Head of caudate nucleus (tissue), 42 donors: Measurements from ENCODE around the gene TMEM176A.
"Not testable (repeated sequence)": the region's sequence is repeated elsewhere in the genome, so short reads cannot be mapped to it uniquely, and the experiment has no call there.

Source experiments
- DNase-seq, 42 donors: peaks; one replicate each; pipeline versions ENCODE4 v3.0.0 to v3.0.0-alpha.2; 2020 to 2021; ENCODE audit warnings: mixed read lengths in 7 of 42
- intact Hi-C: fragments of 100-400 bp; cut with DNase I; formaldehyde crosslinking; loops from one replicate; pipeline ENCODE4 v1.15.0; 2022

TMEM176A gene

DNA sequence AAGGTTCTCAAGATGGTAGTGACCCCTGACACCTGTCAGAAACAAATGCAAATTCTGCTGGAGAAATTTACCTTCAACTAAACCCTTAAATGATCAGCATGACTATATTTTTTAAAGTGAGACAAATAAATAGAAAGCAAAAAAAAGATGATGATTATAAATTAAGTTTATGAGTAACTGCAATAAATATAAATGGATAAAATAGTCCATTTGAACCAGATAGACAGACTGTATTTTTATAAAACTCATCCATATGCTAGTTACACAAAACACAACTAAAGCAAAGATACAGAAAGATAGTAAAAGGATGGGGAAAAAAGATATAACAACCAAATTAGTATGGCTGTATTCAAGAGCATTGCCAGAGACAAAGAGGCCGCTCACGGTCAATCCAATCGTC lies 5.9 kb downstream of the TMEM176A start:
- no peak for DNase-seq
- intact Hi-C loops = no loop called here

GRCh38 chr7:150806863-150807262 lies 6.3 kb downstream of the TMEM176A start:
- intact Hi-C loops = no loop called here
- no peak for DNase-seq

GRCh38 chr7:150807616-150808438 lies 7.3 kb downstream of the TMEM176A start:
- intact Hi-C loops, DNase-seq: not testable (repeated sequence)

- intact Hi-C loops = no loop called here
- no peak for DNase-seq
These were observed 13.9 kb downstream of the TMEM176A start for GRCh38 chr7:150814328-150815001.

DNA sequence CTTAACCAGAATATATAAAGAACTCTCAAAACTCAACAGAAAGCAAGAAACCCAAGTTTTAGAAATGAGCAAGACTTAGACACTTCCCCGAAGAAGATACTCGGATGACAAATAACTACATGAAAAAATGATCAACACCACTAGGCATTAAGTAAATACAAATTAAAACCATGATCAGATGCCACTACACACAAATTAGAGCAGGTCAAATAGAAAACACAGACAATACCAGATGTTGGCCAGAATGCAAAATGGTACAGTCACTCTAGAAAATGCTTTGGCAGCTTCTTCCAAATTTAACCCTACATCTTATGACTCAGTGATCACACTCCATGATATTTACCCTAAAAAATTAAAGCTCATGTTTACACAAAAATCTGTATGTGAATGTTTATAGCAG lies 18.4 kb downstream of the TMEM176A start:
- DNase-seq = no peak
- intact Hi-C loops = no loop called here

DNA sequence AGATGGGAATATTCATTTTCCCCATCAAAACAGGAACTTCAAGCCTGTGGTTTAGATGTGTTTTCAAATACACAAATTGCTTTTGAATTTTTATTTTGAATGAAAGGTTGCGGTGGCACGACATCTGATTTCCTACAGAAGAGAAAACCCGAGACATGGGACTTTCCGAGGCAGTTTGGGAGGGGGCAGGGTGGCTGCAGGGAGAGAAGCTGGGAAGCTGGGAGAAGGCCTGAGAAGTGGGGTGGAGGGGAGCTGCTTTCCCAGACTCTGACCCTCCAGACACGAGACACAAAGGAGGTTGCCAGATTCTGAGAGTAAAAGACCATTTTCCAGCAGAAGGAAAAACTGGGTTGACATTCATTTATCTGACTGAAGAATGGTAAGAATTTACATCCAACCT lies 19.6 kb downstream of the TMEM176A start:
- intact Hi-C loops = no loop called here
- DNase-seq = no peak

- no peak for DNase-seq
- intact Hi-C loops = no loop called here
These were observed 20.1 kb downstream of the TMEM176A start for GRCh38 chr7:150820578-150821198.

DNA sequence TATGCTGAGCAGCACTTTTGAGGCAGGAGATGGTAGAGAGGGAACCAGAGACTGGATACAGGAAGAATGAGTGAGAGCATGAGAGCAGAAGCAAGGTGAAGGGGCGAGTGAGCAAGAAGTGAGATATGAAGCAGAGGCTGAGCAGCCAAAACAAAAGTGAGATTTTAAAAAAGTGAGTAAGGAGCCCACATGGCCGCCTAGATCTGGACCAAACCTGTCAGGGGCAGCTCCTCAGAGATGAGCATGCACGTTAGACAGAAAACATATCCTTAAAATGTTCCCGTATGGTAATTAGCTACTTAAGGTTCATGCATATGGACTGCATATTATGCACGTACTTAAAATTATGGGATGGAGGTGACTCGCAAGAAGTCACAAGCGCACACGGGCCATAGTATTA lies 22.5 kb downstream of the TMEM176A start:
- intact Hi-C loops = no loop called here
- DNase-seq = no peak

- no peak for DNase-seq
- intact Hi-C loops = no loop called here
These were observed 23.0 kb downstream of the TMEM176A start for GRCh38 chr7:150823484-150824126.

DNA sequence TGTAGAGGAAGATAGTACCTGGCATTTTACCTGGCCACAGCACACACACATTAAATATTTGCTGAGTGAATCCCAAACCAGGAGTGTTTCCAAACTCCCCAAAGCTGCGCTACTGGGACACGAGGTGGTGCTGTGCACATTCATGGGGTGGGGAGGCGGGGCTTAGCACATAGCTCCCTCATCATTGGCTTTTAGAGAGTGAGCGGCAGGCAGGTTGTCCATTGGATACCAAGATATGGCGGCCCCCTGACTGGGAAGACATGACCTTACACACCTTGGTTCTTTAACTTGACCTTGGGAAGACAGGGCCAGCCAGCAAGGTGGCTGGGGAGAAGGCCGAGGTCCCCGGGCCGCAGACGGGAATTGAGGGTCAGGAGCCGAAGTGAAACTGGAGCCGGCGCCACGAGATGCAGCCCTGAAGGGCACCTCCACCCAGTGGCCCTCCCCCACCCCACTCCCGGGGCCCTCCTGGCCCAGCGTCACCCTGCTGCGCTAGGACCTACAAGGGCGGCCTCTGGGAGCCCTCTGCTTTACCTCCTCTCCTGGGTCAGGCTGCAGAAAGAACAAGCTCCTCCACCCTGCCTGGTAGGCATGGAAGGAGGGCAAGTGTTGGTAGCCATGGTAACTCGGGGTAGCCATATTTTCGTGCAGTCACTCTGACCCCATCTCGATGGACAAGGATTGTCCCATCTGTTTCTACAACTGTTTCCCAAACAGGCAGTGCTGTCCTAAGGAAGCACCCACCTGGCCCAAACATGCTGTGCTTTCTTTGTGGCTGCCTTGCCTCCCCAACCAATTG lies 24.0 kb downstream of the TMEM176A start:
- DNase-seq = no peak
- intact Hi-C loops = no loop called here

DNA sequence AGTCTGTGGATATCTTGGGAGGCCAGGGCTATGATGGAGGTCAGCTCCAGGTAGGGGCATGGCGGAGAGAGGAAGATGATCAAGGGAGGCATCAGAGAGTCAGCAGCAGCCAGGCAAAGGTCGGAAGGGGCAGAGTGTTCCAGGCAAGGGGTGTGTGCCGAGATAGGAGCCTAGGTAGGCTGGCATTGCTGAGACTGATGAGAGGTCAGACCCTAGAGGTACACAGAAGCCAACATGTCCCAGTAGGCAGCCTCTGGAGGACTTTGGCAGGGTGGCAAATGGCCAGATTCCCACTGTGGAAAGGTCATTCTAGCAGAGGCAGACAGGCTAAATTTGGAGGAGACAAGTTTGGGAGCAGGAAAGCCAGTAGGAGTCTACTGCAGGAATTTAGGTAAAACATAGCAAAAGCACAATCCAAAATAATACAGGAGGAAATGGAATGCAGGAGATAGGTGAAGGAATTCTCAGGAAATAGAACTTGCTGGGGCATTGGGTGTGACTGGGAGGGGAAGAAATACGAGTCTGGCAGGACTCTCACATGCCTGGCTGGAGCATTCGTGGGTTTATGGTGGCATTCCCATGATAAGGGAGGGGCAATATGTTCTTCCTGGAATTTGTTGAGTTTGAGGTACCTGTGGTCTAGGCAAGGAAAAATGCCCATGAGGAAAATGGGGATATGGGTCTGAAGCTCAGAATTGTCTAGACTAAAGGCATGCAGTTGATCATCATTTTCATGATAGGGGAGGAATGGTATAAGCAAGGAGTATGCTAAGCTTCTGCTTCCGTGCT lies 25.7 kb downstream of the TMEM176A start:
- no peak for DNase-seq
- intact Hi-C loops = no loop called here

DNA sequence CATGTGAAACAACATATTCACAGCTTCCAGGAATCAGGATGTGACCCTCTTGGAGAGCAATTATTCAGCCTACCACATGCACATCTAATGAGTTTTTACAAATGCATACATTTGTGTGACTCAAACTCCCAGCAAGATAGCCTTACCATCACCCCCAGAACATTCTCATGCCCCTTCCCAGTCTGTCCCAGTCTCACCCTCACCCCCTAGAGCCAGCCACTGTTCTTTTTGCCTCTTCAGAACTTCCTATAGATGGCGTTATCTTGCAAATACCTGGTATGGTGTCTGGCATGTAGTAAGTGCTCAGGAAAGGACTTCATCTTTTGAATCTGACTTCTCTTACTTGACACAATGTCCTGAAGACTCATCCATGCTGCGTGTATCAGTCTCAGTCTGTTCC lies 27.8 kb downstream of the TMEM176A start:
- intact Hi-C loops = no loop called here
- no peak for DNase-seq

DNA sequence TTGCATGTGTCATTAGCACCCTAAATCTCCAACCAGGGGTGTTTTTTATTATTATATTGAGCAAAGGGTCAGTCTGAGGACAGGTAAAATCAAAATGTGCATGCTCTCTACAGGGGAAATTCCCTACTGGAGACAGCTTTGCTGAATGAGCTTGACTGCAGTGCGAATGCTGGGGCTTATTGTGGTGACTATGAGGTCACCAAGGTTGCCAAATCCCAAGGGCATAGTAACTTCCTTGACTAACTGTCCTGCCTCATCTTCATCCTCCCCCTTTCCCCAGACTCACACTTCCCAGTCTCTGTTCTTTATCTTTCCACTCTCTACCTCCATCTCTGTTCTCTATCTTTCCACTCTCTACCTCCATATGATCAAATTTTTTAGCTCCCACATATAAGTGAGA lies 28.9 kb downstream of the TMEM176A start:
- intact Hi-C loops = no loop called here
- no peak for DNase-seq

DNA sequence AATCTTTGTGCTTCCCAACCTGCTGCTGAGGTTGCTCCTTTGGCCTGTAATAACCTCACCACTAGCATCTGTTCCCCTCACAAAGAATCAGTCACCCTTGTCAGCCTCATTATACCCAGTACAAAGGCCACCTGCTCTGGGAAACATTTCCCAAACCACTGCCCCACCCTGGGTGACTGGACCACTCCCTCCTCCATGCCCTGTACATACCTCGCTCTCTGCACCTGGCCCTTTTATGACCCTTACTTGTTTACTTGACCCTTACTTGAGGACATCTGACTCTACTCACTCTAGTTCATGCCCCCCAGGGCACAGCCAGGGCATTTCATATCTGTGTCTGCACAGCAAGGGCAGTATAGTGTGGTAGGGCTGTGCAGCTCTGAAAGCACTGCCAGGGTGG lies 30.4 kb downstream of the TMEM176A start:
- intact Hi-C loops = no loop called here

DNA sequence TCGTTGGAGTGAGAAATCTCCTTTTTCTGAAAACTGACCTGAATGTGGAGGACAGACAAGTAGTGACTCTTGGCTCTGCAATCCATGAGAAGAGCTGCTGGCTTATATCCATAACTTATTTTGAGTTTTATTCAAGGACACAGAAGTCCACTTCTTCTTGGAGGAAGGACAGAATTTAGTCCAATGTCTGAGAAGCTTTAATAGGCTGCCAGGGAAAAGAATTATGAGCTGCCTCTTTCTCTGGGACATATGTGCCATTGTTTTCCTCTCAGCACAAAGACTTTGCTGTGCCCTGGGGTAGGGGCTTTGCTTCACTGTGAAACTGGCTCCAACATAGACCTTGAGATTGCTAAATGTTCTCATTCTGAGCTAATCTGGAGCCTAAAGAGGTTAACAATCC lies 31.3 kb downstream of the TMEM176A start:
- peak in 1 of 42 donors; percentile 17 for DNase-seq
- intact Hi-C loops = no loop called here

More for the DNA sequence above, 30.4 kb downstream of the TMEM176A start:
- no peak for DNase-seq

- intact Hi-C loops = no loop called here
- DNase-seq = no peak
These were observed 34.5 kb downstream of the TMEM176A start for GRCh38 chr7:150835019-150835418.

GRCh38 chr7:150835702-150836280 lies 35.2 kb downstream of the TMEM176A start:
- intact Hi-C loops = no loop called here
- DNase-seq = no peak
